SIG-M5 (cell line): ENCODE measurements around the gene DNAAF8.

Experiments
- DNase-seq: peaks from one replicate; lab custom pipeline; 2025; lab: John Stamatoyannopoulos, UW

Gene DNAAF8

DNA sequence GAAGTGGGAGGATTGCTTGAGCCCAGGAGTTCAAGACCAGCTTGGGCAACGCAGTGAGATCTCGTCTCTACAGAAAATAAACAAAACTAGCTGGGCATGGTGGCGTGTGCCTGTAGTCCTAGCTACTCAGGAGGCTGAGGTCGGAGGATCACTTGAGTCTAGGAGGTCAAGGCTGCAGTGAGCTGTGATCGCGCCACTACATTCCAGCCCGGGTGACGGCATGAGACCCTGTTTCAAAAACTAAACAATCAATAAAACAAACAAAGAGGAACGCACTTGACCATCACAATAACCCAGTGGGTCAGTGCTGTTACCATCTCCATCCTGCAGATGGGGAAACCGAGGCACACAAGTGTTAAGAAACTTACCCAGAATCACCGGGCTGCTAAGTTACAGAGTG lies 18.9 kb downstream of the DNAAF8 start:
- no peak for DNase-seq

DNA sequence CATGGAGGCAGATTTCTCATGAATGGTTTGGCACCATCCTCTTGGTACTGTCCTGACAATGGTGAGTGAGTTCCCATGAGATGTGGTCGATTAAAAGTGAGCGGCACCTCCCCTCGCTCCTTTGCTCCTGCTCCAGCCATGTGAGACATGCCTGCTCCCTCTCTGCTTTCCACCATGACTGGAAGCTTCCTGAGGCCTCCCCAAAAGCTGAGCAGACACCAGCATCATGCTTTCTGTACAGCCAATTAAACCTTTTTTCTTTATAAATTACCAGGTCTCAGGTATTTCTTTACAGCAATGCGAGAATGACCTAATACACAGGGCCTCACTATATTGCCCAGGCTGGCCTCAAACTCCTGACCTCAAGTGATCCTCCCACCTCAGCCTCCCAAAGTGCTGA lies 20.5 kb downstream of the DNAAF8 start:
- DNase-seq: no peak

DNA sequence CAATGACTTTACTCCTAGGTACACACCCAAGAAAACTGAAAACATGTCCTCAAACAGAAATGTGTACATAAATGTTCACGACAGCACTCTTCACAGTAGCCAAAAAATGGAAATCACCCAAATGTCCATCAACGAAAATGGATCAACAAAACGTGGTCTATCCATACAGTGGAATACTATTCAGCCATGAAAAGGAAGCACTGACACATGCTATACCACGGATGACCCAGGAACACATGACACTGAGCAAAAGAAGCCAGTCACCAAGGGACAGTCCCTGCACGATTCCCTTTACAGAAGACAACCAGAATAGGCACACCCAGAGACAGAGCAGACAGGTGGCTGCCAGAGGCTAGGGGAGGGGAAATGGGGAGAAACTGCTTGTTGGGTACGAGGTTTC lies 21.4 kb downstream of the DNAAF8 start:
- DNase-seq: no peak

DNA sequence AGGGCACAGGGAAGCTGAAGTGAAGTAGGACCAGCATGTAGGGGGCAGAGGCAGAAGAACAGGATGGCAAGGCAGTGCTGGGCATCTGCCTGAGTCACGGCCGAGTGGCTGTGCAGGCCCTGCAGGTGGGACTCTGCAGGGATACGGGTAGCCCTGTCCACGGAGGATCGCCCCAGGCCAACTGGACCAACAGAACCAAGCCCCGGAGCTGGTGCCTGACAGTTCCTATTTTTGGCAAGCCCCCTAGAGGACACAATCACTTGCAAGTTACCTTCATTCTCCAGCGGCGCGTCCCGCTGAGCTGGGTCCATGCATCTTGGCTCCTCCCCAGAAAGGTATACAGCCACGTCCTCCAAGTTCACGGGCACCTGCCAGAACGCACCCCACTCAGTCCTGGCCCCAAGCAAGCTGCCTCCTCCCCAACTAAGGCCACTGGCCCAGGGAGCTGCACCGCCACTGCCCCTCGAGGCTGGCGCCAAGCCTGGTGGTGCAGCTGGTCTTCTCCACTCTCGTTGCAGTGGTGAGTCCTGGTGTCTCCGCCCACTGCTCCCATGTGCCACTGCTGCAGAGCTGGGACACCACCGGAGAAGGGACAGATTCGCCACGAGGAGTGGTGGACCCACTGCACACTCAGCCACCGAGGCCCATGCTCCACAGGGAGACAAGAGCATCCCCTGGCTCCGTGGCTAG lies 26.0 kb downstream of the DNAAF8 start:
- no peak for DNase-seq

DNA sequence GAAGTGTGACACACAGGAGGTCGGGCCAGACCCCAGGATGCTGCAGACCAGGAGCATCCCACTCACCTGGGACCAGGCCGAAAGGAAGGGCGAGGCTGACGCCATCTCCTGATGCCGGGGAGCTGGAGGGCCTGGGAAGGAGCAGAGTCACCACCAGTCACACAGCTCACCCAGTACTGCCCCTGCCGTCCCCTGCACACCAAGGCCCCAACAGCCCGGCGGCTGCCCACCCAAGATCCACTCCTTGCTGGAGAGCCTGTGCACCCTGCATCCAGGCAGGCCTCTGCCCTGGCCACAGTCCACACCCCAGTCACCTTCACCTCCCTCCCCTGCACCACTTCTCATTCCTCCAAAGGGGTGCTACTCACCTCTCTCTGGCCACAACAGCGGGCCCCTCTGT lies 27.9 kb downstream of the DNAAF8 start:
- no peak for DNase-seq

DNA sequence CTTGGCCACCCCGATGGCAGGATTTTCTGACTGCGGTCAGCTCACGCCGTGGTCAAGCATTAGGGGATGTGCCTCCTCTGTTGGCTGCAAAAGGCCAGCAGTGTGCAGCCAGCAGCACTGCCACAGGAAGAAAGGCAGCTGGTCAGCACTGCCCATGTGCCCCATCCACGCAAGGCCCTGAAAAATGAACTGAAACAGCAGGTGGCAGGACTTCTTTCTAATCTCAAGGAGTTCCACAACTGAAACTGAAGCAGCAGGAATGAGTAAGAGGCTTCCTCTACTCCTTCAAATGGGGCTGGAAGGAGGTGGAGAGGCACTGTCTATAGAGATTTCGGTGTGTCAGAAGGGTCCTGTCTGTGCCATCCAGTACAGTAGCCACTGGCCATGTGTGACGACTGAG lies 29.5 kb downstream of the DNAAF8 start:
- no peak for DNase-seq

DNA sequence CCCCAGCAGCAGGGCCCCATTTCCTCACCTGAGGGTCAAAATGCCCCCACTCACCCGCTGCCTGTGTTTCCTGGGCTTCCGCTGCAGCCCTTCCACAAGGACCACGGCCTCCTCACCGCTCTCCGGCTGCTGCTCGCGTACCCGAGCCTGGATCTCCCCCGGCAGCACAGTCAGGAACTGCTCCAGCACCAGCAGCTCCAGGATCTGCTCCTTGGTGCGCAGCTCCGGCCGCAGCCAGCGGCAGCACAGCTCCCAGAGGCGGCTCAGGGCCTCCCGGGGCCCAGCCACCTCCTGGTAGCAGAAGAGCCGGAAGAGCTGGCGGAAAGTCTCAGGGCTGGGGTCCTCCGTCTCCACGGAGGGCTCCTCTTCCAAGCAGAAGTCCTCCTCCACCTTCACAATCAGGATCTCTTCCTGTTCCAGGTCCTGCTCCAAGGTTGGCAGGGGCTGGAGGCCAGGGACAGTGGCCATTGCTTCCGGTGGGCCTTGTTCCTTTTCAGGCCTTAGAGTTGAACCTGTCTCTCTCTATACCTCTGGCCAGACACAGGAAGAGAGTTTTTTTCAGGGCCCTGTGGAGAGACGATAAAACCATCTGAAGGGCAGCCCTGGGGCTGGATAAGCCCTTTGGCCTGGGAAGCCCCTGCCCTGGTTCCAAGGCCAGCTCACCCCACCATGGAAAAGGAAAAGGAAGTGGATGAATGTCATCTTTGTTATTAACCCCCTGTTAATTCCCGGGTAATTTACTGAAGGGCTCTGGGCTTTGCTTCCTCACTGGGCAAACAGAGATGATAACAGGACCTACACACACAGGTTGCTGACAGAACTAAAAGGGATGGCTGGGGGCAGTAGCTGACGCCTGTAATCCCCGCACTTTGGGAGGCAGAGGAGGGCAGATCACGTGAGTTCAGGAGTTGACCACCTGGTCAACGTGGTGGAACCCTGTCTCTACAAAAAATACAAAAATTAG lies 31.5 kb downstream of the DNAAF8 start:
- no peak for DNase-seq

DNA sequence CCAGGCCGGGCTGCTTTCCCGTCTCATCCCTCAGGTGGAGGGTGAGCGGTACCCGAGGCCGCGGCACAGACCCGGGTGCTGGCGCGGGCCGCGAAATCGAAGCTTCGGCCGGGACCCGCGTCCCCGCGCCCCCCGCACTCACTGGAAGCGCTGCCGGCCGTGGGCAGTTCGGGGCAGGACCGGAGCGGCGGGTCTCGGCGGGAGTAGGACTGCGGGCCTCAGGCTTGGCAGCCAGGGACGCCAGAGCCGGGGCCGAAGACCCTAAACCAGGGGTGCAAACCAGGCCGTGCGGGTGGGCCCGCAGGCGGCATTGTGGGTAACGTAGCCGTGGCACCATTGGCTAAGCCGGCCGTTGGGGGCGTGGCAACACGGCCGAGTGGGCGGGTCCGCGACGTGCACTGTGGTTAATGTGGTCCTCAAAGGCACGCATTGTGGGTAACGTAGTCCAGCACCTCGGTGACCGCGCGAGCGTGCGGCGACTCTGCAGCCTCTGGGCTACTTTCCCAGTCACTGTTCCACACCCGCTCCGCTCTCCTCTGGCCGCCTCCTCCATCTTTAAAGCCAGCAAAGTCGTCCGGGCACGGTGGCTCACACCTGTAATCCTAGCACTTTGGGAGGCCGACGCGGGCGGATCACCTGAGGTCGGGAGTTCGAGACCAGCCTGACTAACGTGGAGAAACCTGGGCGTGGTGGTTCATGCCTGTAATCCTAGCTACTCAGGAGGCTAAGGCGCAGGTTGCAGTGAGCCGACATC lies 32.7 kb downstream of the DNAAF8 start, which contains the start of gene ZNF500:
TSS of gene ZNF500 (minus strand) at position 288 of the 754 bp plus-strand sequence. CDS start 1,184 bp downstream, outside the sequence.
- DNase-seq: peak; percentile 63

DNA sequence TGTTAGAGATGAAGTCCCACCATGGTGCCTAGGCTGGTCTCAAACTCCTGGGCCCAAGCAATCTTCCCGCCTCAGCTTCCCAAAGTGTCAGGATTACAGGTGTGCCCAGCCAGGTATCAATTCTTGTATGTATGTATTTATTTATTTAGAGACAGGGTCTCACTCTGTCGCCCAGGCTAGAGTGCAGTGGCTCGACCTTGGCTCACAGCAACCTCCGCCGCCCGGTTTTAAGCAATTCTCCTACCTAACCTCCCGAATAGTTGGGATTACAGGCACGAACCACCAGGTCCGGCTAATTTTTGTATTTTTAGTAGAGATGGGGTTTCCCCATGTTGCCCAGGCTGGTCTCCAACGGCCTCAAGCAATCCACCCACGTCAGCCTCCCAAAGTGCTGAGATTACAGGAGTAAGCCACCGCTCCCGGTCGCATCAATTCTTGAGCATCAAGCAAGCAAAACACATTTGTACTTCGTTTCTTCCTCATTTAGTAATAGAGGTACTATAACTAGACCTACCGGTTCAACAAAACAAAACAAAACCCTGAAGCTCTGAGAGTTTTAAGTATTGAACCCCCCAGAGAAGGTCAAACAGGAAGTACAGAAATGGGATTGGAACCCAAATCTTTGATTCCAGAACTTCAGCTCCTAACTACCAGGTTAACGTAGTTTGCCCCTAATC lies 33.7 kb downstream of the DNAAF8 start:
- no peak for DNase-seq

DNA sequence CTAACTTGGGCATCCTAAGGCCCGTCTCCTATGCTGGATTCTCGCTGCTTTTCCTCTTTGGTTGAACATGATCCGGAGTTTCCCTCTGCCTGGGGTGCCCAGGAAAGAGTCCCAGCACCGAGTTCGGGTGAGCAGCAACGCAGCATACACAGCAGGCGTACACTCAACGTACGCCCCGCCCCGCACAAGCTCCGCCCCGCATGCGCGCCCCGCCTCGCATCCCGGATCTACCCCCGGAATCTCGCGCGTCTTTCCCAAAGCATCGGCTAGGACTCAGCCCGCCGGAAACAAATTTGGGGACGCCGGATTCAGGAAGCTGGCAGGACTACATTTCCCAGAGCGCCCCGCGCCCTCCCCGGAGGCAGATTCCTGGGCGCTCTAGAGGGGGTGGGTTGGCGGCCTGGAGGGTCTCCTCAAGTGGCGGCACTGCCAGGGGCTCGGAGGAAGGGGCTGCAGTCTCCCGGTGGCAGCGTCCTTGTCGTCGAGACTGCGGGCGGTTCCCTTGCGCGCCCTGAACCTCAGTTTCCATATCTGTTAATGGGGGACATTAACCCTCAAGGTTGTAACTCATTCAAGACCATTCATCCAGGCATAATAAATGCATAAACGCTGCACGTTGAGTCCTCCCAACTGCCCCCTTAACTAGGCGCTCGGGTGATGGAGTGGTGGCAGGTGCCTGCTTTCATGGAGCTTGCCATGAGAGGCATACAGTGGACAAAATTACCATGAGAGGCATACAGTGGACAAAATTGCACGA lies 34.4 kb downstream of the DNAAF8 start:
- DNase-seq: no peak

DNA sequence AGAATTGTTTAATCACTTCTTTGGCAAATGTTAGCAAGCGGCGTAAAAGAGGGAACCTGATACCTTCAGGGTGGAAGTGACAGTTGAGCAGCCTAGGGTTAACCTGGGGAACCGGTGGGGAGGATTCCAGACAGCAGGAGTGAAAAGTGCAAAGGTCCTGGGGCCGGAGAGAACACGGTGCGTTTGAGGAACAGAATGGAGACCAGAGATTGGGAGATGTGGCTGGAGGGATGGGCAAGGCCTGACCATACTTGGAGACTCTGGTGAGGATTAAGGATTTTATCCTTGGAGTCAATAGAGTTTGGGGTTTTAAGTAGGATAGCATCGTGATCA lies 34.9 kb downstream of the DNAAF8 start:
- no peak for DNase-seq

DNA sequence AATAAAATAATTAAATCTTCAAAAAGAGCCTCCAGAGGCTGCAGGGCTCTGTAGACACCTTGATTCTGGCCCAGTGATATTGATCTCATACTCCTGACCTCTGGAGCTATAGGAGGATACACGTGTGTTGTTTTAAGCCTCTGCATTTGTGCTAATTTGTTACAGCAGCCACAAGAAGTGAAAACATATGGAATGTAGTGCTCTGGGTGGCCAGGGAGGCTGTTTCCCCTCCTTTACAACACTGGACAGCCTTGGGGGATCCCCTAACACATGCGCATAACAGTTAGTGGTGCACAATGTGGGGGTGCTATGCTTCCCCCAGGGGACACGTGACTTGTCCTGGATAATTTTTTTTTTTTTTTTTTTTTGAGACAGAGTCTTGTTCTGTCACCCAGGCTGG lies 37.3 kb downstream of the DNAAF8 start:
- DNase-seq: no peak

DNA sequence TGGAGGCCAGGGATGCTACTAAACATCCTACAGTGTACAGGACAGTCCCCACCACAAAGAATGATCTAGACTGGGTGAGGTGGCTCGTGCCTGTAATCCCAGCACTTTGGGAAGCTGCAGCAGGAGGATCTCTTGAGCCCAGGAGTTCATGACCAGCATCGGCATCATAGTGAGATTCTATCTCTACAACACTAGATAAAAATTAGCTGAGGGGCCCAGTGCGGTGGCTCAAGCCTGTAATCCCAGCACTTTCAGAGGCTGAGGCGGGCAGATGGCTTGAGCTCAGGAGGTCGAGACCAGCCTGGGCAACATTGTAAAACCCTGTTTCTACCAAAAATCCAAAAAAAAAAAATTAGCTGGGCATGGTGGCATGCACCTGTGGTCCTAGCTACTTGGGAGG lies 38.0 kb downstream of the DNAAF8 start:
- no peak for DNase-seq

DNA sequence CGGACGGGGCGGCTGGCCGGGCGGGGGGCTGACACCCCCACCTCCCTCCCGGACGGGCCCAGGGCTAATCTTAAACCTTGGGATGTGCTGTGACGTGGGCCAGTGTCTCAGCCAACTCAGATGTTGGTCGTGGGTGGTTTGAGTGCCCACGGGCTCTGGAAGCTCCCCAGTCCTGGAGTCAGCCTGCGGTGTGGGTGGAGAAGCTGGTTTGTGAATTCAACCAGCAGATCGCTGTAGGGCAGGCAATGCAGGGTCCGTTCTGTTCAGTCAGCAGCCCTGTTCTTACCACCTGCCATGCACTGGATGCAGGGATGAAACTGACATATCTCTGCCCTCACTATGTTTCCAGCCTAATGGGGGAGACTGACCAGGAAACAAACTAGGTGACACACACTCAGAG lies 40.7 kb downstream of the DNAAF8 start:
- no peak for DNase-seq

DNA sequence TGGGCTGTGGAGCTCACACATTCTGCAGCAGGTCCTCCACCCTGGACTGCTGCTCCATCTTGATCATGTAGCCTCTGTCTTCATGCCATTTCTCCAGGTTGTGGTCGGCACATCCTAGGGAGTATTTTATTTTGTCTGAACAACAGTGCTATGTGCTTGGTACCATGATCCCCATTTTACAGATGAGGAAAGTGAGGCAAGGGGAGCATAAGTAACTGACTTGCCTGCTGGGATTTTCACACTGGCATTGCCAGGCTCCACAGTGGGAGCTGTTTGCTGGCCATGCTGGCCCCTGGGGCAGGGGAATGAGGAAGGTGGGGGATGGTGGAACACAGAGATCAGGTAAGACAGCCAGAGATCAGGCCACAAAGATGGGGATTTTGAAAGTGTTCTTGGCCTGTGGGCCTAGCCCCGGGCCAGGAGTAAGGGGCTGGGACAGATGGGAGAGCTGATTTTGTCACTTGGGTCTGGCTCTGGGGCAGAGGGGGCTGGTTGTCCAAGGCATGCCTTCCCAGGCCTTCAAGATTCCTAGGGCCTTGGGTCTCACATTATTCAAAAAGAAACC lies 41.9 kb downstream of the DNAAF8 start:
- DNase-seq: no peak

DNA sequence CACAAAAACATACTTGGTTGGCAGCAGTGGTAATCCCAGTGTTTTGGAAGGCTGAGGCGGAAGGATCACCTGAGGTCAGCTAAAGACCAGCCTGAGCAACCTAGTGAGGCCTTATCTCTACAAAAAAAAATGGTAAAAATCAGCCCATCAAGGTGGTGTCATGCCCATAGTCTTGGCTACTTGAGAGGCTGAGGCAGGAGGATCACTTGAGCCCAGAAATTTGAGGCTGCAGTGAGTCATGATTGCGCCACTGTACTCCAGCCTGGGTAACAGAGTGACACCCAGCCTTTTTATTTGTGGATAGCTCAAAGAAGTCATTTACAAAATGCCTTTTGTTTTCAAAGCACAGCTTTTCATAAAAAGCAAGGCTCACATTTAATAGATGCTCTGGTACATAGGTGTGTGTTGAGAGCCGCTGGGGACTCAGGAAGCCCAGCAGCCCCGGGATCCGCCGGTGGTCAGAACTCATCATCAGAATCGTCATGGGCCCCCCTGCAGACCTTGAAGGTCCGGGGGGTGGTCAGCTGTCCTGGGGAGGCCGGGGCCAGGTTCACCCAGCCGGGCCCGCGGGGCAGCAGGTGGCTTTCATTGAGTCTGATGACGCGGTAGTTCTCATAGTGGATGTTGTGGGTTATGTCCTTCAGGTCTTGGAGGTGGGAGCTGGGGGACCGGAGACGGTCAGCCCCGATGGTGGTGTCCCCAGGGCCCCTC lies 43.2 kb downstream of the DNAAF8 start:
- DNase-seq: no peak

DNA sequence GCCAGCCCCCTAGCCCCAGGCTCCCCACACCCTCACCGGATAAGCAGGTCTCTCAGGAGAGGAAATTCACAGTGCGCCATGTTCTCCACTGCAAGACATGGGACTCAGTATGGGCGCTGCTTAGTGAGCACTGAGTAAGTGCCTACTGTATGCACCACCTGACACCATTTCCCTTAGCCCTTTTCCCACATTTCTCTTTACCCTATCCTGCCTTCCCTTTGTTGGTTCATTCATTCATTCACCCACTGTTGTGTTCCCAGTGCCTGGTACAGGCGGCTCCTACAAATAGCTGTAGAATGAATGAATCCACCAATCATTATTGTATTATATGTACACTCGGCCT lies 43.7 kb downstream of the DNAAF8 start:
- DNase-seq: no peak

DNA sequence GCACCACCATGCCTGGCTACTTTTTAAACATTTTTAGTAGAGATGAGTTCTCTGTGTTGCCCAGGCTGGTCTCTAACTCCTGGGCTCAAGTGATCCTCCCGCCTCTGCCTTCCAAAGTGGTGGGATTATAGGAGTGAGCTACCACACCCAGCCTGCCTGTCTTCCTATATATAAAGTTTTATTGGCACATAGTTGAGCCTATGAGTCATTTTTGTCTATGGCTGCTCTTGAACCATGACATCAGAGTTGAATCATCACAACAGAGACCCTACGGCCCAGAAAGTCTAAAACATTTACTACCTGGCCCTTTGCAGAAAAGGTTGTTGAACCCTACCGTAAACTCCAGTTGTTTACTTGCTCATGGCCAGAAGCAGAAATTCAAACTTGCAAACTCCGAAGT lies 45.9 kb downstream of the DNAAF8 start:
- no peak for DNase-seq

DNA sequence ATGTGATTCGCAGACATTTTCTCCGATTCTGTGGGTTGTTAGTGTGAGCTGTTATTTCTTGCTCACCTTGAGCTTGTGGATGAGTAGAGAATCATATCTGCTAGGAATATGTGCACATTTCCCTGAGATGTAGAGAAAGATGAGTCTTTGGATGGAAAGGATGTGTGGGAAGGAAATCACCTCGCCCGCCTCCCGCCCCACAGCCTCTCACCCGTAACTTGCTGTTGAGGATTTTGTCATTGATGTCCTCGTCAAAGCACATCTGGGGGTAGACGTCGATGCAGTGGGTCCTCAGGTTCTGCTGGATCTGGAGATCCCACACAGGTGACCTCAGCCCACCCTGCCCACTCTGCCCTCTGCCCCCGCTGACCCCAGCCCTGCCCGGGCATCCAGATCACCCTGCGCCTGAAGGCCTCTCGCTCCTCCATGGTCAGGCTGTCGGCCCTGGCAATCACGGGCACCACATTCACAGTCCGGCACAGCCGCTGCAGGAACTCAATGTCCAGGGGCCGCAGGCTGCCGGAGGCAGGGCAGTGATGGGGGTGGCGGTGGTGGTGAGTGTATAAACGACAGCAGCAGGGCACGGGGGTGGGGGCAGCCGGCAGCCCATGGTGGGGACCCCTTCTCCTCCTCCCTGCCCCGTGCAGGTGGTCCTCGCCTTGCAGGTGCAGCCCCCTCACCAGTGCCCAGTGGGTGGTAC lies 49.1 kb downstream of the DNAAF8 start:
- no peak for DNase-seq

DNA sequence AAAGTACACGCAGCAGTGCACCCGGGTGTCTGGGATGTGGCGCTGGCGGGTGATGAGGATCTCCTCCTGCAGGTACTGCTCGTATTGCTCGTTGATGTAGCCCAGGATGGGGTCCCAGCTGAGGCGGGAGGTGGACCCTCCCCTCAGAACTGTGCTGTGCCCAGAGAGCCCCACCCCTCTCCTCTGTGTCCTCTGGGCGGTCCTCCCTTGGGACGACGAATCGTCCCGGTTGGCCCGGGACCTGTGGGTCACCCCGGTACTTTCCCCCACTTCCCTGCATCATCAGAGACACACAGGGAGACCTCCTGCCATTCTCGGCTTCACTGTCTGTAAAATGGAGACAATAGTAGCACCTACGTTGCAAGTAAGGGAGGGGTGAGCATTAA lies 49.6 kb downstream of the DNAAF8 start:
- DNase-seq: no peak
